Measurements from ENCODE around the gene DHRSX.
"Not testable (repeated sequence)": the region's sequence is repeated elsewhere in the genome, so short reads cannot be mapped to it uniquely, and the experiment has no call there.

DHRSX gene

GRCh38 chrX:2497961-2498780 lies 2.6 kb downstream of the DHRSX start:
- no peak for DNase-seq

DNA sequence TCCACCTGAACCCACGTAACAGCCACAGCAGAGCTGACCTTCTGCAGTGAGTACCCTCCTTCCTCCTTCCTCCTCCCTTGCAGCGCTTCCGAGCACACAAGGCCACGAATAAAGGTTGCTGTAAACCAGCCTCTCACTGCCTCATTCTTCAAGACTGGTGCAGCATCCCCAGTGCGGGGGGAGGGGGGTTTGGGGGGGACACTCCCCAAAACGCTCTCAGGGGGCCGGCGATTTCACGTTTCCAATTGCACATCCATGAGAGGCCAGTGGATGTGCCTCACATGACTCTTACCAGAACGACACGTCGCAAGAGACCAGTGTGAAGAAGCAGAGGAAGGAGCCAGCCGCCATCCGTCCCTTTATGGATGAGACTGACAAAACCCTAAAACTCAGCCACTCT lies 5.2 kb downstream of the DHRSX start:
- DNase-seq: no peak

GRCh38 chrX:2492531-2493218 lies 8.1 kb downstream of the DHRSX start:
- DNase-seq: no peak

DNA sequence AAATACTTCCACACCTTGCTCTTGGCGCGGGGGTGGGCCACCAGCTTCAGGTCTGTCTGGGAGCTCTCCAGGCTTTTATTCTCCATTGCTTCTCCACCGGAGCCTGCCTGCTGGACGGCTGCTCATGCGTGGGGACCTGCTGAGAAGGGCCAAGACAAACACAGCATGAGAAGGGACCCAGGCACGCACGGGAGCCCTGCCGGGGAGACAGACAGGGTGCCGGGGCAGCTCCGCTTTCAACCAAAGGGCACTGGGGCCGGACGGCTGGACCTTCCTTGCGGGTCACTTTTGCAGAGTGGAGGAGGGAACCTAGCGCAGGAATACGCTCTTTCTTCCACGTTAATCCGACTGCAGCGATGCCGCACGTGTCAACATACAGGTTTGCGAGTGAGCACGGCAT lies 10.1 kb downstream of the DHRSX start:
- no peak for DNase-seq

GRCh38 chrX:2489446-2490445 lies 11.0 kb downstream of the DHRSX start:
- DNase-seq: no peak

GRCh38 chrX:2488621-2489285 lies 12.0 kb downstream of the DHRSX start:
- no peak for DNase-seq

GRCh38 chrX:2487366-2487765 lies 13.4 kb downstream of the DHRSX start:
- no peak for DNase-seq

DNA sequence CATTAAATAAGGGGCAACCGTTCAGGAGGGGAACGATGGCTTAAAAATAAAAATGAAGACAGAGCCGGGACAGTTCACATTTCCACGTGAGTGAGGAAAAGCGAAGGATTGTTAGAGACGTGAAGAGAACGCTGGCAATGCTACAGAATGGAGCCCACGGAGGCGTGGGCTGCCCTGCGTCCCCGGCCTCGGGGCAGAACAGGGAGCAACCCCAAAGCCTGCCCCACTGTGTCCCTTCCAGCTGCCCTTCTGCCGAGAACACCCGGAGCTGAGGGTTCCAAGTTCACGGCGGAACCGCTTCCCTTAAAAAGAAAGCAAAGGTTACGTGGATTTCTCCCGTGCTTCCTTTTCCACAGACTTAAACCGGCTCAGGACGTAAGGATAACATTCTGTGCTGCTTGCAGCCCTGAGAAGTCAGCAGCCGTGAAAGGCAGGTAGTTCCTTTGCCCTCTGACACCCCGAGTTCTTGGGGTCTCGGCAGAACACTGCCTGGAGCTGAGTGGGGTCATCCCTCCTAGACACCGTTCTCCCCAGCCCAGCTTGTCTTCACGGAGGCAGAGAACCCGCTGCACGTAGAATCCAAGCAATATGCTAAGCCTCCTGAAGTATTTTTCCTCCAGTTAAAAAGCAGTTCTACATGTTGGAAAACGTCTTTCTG lies 14.2 kb downstream of the DHRSX start:
- DNase-seq: no peak

GRCh38 chrX:2485789-2486345 lies 14.9 kb downstream of the DHRSX start:
- DNase-seq: no peak

- peak; percentile 47 for DNase-seq
Observed at GRCh38 chrX:2484721-2485648, 15.8 kb downstream of the DHRSX start.

DNA sequence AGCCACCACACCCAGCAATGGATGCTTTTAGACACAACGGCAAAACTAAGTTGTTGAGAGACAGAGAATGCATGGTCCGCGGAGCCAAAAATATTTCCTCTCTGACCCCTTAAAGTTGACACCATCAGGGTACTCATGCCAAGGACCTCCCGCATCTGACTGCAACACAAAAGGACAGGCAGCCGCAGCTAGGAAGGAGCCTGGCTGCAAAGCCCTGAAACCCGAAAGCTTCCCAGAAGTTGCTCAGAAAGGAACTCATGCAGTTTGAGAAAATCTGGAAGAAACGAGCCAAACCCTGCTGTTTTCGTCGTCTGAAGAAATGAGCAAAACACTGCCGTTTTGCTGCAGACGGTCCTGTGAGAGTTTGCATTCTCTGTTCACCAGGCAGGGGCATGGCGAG lies 16.5 kb downstream of the DHRSX start:
- no peak for DNase-seq

GRCh38 chrX:2483398-2484060 lies 17.2 kb downstream of the DHRSX start:
- no peak for DNase-seq

DNA sequence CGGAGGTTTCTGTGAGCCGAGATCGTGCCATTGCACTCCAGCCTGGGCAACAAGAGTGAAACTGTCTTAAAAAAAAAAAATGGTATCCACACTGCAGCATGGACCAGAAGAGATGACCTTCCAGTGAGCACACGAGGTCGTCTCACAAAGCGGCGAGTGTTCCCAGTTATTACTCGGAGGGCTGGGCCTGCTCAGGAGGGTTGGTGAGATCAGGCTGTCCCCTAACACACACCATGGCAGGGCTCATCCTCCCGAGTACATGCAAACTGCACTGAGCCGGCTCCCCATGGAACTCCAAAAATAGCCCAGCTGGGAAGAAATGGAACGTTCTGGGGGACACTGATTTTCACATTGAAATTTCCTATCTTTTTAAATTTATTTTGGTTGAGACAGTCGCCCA lies 19.2 kb downstream of the DHRSX start:
- DNase-seq: not testable (repeated sequence)

GRCh38 chrX:2479982-2480381 lies 20.8 kb downstream of the DHRSX start:
- DNase-seq: not testable (repeated sequence)

DNA sequence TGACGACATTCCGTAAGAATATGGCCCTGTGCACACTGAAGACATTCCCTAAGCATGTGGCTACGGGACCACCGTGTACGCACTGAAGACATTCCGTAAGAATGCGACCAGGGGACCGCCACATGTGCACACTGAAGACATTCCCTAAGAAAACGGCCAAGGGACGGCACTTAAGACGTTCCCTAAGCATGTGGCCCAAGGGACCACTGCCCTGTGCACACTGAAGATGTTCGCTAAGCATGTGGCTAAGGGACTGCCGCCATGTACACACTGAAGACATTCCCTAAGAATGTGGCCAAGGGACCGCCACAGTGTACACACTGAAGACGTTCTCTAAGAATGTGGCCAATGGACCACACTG lies 21.4 kb downstream of the DHRSX start:
- DNase-seq: no peak

DNA sequence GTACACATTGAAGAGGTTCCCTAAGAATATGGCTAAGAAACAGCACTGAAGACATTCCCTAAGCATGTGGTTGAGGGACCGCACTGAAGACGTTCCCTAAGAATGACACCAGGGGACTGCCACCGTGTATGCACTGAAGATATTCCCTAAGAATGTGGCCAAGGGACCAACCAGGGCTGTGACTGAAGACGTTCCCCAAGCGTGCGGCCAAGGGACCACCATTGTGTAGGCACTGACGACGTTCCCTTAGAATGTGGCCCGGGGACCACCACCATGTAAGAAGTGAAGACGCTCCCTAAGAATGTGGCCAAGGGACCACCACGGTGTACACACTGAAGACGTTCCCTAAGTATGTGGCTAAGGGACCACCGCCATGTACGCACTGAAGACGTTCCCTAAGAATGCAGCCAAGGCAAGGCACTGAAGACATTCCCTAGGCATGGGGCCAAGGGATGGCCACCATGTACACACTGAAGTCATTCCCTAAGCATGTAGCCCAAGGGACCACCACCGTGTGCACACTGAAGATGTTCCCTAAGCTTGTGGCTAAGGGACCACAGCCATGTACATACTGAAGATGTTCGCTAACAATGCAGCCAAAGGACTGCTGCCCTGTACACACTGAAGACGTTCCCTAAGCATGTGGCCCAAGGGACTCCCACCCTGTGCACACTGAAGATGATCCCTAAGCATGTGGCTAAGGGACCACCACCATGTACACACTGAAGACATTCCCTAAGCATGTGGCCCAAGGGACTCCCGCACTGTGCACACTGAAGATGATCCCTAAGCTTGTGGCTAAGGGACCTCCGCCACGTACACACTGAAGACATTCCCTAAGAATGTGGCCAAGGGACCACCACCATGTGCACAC lies 22.0 kb downstream of the DHRSX start:
- DNase-seq: no peak

GRCh38 chrX:2477313-2477712 lies 23.5 kb downstream of the DHRSX start:
- DNase-seq: not testable (repeated sequence)

DNA sequence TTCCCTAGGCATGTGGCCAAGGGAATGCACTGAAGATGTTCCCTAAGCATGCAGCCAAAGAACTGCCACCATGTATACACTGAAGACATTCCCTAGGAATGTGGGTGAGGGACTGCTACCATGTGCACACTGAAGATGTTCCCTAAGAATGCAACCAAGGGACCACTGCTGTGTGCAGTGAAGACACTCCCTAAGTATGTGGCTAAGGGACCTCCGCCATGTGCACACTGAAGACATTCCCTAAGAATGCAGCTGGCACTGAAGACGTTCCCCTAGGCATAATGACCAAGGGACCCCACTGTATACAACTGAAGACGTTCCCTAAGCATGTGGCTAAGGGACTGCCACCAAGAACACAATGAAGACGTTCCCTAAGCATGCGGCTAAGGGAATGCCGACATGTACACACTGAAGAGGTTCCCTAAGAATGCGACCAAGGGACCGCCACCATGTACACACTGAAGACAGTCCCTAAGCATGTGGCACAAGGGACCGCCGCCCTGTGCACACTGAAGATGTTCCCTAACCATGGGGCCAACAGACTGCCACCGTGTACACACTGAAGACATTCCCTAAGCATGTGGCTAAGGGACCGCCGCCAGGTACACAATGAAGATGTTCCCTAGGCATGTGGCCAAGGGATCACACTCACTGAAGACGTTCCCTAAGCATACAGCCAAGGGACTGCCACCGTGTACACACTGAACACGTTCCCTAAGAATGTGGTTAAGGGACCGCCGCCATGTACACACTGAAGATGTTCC lies 25.6 kb downstream of the DHRSX start:
- no peak for DNase-seq
